Measurements from ENCODE around the gene PANK1. TPM values are rescaled to one million over a fixed set of nuclear protein-coding genes. Genes with fewer than 3 reads are reported as not detected.

Gene PANK1
- total RNA-seq, 3 donors from 2014 or later, result 1.3 to 2.7 (median 2.1) TPM

DNA sequence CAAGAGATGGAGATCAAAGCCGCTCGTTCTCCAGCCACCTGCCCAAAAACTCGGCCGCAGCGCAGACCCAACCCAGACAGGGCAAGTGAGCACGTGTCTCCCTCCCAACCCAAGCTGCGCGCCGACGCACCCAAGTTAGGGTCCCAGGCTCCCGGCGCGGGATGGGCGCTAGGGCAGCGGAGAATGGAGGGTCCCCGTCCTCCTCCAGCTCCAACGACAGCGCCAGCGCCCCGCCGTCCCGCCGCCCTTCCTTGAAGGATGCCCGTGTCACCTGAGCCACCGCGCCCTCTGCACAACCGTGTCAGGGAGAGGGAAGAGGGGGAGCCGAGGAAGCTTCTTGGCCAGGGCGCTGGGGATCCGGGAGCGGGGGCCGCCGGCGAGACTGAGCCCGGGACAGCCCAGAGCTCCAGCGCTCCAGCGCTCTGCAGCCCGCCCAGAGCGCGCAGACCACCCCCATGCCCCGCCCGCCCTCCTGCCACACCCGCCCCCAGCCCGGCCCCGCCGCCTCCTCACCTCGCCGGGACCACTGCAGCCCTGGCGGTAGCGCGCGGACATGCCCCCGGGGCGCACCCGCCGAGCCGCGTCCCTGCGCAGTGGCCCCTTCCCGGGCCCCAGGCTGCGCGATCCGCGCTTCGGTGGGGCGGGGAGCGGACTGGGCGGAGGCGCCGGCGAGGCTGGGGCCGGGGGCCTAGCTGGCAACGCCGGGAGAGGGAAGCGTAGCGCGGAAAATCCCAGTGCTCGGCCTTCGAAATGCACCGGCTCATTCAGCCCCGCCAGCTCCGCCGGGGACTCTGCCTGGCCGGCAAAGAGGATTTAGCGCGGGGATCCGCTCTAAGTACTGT, 109.7 kb downstream of the PANK1 start, which contains the start of gene SLC16A12:
TSS of gene SLC16A12 (minus strand) at position 424 of the 842 bp plus-strand sequence. CDS start 73,016 bp downstream, outside the sequence.
- H3K27me3 Mint-ChIP-seq (ENCODE audit: low read depth), result peaks cover 70% of the 10 kb centered on the region

DNA sequence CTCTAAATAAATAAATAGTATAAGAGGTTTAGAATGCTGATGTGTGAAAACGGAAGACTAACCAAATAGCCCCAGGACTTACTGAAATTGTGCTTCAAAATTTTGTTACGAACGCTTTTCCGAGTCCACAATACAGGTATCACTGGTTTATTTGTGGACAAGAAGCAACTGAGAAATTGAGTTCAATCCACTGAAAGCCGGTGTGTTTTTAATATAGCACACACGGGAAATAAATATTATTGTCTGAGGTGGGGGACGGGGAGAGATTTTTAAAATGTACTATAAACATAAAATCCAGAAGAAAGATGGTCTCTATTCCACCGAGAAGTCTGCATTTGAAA, 110.2 kb downstream of the PANK1 start:
- Mint-ChIP-seq H3K36me3 (ENCODE audit: insufficient read depth) (no peaks in the 10 kb centered on the region), H3K4me3 (no peak overlapping the region), H3K9me3 (no peaks in the 10 kb centered on the region), H3K27me3 (ENCODE audit: low read depth) (peaks cover 67% of the 10 kb centered on the region), H3K4me1 (ENCODE audit: low read depth) (peaks cover 13% of the 10 kb centered on the region)
- ATAC-seq, result no peak
- DNase-seq, result no peak

More for the DNA sequence above, 109.7 kb downstream of the PANK1 start, which contains the start of gene SLC16A12:
- H3K9me3 Mint-ChIP-seq, result no peaks in the 10 kb centered on the region
- no peak within 1 kb of the TSS for H3K4me3 Mint-ChIP-seq
- peaks cover 13% of the 10 kb centered on the region for H3K4me1 Mint-ChIP-seq (ENCODE audit: low read depth)
- ATAC-seq (peak in 1 of 2 donors; percentile 42), DNase-seq (no peak)
- H3K36me3 Mint-ChIP-seq (ENCODE audit: insufficient read depth), result no peaks in the 10 kb centered on the region

Other genes with a start within 250 kb of the PANK1 start
- 10 to 100 TPM in 2 of 3 donors, 1 to 10 TPM in 1; 7.8 to 11.9 (median 10.7) TPM for gene IFIT5, start 230.7 kb downstream of the PANK1 start, total RNA-seq
- not detected for gene SLC16A12, start 109.6 kb downstream of the PANK1 start, total RNA-seq
- gene KIF20B, start 56.3 kb upstream of the PANK1 start, total RNA-seq, result 10 to 100 TPM; 28.0 to 28.8 (median 28.4) TPM